ENCODE results near the gene SBNO2. TPM values are rescaled to one million over a fixed set of nuclear protein-coding genes. Genes with fewer than 3 reads are reported as not detected.

The SBNO2 gene
- total and polyA plus RNA-seq, 12 donors, result 12.6 to 61.3 (median 16.1) TPM

GRCh38 chr19:1151037-1151724 lies 22.9 kb downstream of the SBNO2 start:
- 74 to 81% methylated on average over 12 of the region's 12 CpGs for WGBS, 2 donors
- DNase-seq (no peak), ATAC-seq (peak in 1 of 8 donors; percentile 23)
- no peaks in the 10 kb centered on the region for H3K27me3 ChIP-seq
- H3K36me3 ChIP-seq, result peaks cover 0 to 72% (median 0%) of the 10 kb centered on the region in 9 donors
- H3K27ac ChIP-seq, result peak overlapping the region in 9 of 10 donors; percentile 68 to 93 (median 78)
- TF ChIP-seq, protein P1, sequence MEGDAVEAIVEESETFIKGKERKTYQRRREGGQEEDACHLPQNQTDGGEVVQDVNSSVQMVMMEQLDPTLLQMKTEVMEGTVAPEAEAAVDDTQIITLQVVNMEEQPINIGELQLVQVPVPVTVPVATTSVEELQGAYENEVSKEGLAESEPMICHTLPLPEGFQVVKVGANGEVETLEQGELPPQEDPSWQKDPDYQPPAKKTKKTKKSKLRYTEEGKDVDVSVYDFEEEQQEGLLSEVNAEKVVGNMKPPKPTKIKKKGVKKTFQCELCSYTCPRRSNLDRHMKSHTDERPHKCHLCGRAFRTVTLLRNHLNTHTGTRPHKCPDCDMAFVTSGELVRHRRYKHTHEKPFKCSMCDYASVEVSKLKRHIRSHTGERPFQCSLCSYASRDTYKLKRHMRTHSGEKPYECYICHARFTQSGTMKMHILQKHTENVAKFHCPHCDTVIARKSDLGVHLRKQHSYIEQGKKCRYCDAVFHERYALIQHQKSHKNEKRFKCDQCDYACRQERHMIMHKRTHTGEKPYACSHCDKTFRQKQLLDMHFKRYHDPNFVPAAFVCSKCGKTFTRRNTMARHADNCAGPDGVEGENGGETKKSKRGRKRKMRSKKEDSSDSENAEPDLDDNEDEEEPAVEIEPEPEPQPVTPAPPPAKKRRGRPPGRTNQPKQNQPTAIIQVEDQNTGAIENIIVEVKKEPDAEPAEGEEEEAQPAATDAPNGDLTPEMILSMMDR (IDR thresholded peaks at IDR 0.05), result no peak
- peak overlapping the region in 1 of 10 donors; percentile 30 for H3K4me3 ChIP-seq
- H3K9me3 ChIP-seq, result no peaks in the 10 kb centered on the region
- intact Hi-C loops (cut with DNase I), result loop anchor here in 1 of 10 donors (2.0 kb wide), 1 partner anchor 18 kb away; no protein-coding TSS in a partner anchor
- peaks cover 29 to 64% (median 56%) of the 10 kb centered on the region in 9 donors for H3K4me1 ChIP-seq

- no peak overlapping the region for H3K4me3 ChIP-seq
- DNase-seq (no peak), ATAC-seq (no peak)
- WGBS, 2 donors, result 90 to 93% methylated on average over 31 to 33 of the region's 33 CpGs
- TF ChIP-seq, protein P1 (IDR thresholded peaks at IDR 0.05), result no peak
- H3K27me3 ChIP-seq, result no peaks in the 10 kb centered on the region
- H3K4me1 ChIP-seq, result peaks cover 23 to 57% (median 49%) of the 10 kb centered on the region in 9 donors
- no peaks in the 10 kb centered on the region for H3K9me3 ChIP-seq
- H3K36me3 ChIP-seq, result peaks cover 0 to 79% (median 0%) of the 10 kb centered on the region in 9 donors
- intact Hi-C loops (cut with DNase I), result loop anchor here in 1 of 10 donors (2.0 kb wide), 1 partner anchor 18 kb away; no protein-coding TSS in a partner anchor
- H3K27ac ChIP-seq, result peak overlapping the region in 4 of 10 donors; percentile 73 to 93 (median 80)
These were observed 23.6 kb downstream of the SBNO2 start for GRCh38 chr19:1150333-1151036.

GRCh38 chr19:1149259-1150045 lies 24.6 kb downstream of the SBNO2 start:
- no peak overlapping the region for H3K4me3 ChIP-seq
- 96% methylated on average over 39 of the region's 39 CpGs for WGBS, 2 donors
- DNase-seq, result no peak
- intact Hi-C loops (cut with DNase I), result loop anchor here in 2 of 10 donors (2.0 kb wide), 2 partner anchors 17 to 41 kb away; no protein-coding TSS in a partner anchor
- TF ChIP-seq, protein P1 (IDR thresholded peaks at IDR 0.05), result no peak
- ATAC-seq, result no peak
- peaks cover 14 to 46% (median 38%) of the 10 kb centered on the region in 9 donors for H3K4me1 ChIP-seq
- H3K27ac ChIP-seq, result no peak overlapping the region
- no peaks in the 10 kb centered on the region for H3K27me3 ChIP-seq
- no peaks in the 10 kb centered on the region for H3K9me3 ChIP-seq
- peaks cover 0 to 86% (median 0%) of the 10 kb centered on the region in 9 donors for H3K36me3 ChIP-seq

Data from heart right ventricle (tissue), 16 donors.